ENCODE measurements around the gene OPA1.

Gene OPA1

GRCh38 chr3:193665370-193665989 lies 72.5 kb downstream of the OPA1 start:
- TF ChIP-seq EZH2 (IDR thresholded peaks at IDR 0.05; ENCODE audit: borderline replicate concordance, low read depth, low read length, severe bottlenecking) (no peak), CTCF (IDR thresholded peaks at IDR 0.05; ENCODE audit: borderline replicate concordance, extremely low read depth, low read length, poor library complexity, severe bottlenecking) (peak; percentile 60)
- Histone ChIP-seq H3K79me2 (ENCODE audit: insufficient read depth, low read length) (no peaks in the 10 kb centered on the region), H4K20me1 (ENCODE audit: insufficient read depth, low read length) (no peaks in the 10 kb centered on the region), H2AFZ (ENCODE audit: low read depth, low read length) (no peak overlapping the region), H3K27ac (ENCODE audit: low read length) (no peak overlapping the region), H3K9ac (ENCODE audit: low read depth, low read length) (no peak overlapping the region), H3K27me3 (ENCODE audit: insufficient read depth, low read length, poor library complexity) (no peaks in the 10 kb centered on the region), H3K36me3 (ENCODE audit: insufficient read depth, low read length) (peaks cover 81% of the 10 kb centered on the region), H3K9me3 (ENCODE audit: insufficient read depth, low read length, severe bottlenecking) (no peaks in the 10 kb centered on the region), H3K4me3 (ENCODE audit: low read depth in 1 of 2, low read length in 2 of 2) (no peak overlapping the region), H3K4me1 (ENCODE audit: insufficient read depth, low read length) (no peaks in the 10 kb centered on the region), H3K4me2 (ENCODE audit: insufficient read depth, low read length) (no peak overlapping the region)
- no peak for DNase-seq
- ATAC-seq (ENCODE audit: insufficient read depth, low read depth), result no peak

DNA sequence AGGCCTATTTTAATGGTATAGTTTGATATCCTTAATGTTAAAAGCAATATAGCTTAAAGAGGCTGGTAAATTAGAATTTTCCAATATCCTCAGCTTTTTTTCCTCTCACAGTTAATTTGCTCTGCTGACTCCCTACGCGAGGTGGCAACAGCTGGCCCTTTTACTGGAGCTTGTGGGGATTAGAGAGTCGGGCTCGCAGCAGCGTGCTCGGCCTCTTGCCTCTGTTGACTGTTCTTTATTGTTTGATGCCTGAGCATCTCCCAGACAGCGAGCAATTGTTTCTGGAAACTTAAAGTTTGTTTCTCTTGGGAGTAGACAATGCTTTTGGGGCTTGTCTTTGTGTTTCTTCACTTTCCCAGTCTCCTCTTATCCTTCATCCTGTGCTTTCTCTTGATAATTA lies 80.8 kb downstream of the OPA1 start:
- Histone ChIP-seq H3K4me2 (ENCODE audit: insufficient read depth, low read length) (no peak overlapping the region), H3K4me1 (ENCODE audit: insufficient read depth, low read length) (no peaks in the 10 kb centered on the region), H4K20me1 (ENCODE audit: insufficient read depth, low read length) (no peaks in the 10 kb centered on the region), H3K9me3 (ENCODE audit: insufficient read depth, low read length, severe bottlenecking) (no peaks in the 10 kb centered on the region), H3K27ac (ENCODE audit: low read length) (no peak overlapping the region), H3K27me3 (ENCODE audit: insufficient read depth, low read length, poor library complexity) (no peaks in the 10 kb centered on the region), H3K79me2 (ENCODE audit: insufficient read depth, low read length) (no peaks in the 10 kb centered on the region), H2AFZ (ENCODE audit: low read depth, low read length) (no peak overlapping the region), H3K4me3 (ENCODE audit: low read depth in 1 of 2, low read length in 2 of 2) (no peak overlapping the region), H3K36me3 (ENCODE audit: insufficient read depth, low read length) (peaks cover 24% of the 10 kb centered on the region; the same call in 1 of the 2 replicates), H3K9ac (ENCODE audit: low read depth, low read length) (no peak overlapping the region)
- no peak for TF ChIP-seq CTCF (IDR thresholded peaks at IDR 0.05; ENCODE audit: borderline replicate concordance, extremely low read depth, low read length, poor library complexity, severe bottlenecking)
- TF ChIP-seq EZH2 (IDR thresholded peaks at IDR 0.05; ENCODE audit: borderline replicate concordance, low read depth, low read length, severe bottlenecking), result no peak
- ATAC-seq (ENCODE audit: insufficient read depth, low read depth) (no peak), DNase-seq (no peak)

DNA sequence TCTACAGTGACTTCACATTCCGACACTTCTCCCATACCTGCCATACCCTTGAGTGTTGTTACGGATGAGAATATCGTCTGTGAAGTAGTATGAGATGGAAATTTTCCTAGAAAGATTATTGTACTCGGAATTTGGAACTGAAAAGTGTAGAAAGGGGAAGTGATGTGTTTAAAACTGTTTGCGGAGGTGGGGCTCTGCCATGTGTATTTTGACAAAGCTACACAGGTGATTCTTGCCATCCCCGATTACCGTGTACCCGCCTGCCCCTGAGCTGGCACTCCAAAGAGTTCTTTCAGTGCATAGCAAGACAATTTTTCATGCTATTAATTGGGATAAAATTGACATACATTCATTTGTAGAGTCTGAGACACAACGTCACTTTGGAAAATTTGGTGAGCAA lies 81.7 kb downstream of the OPA1 start:
- Histone ChIP-seq H4K20me1 (ENCODE audit: insufficient read depth, low read length) (no peaks in the 10 kb centered on the region), H3K4me2 (ENCODE audit: insufficient read depth, low read length) (no peak overlapping the region), H3K4me1 (ENCODE audit: insufficient read depth, low read length) (no peaks in the 10 kb centered on the region), H2AFZ (ENCODE audit: low read depth, low read length) (no peak overlapping the region), H3K36me3 (ENCODE audit: insufficient read depth, low read length) (peaks cover 16% of the 10 kb centered on the region; the same call in 1 of the 2 replicates), H3K27me3 (ENCODE audit: insufficient read depth, low read length, poor library complexity) (no peaks in the 10 kb centered on the region), H3K27ac (ENCODE audit: low read length) (no peak overlapping the region), H3K9me3 (ENCODE audit: insufficient read depth, low read length, severe bottlenecking) (no peaks in the 10 kb centered on the region), H3K9ac (ENCODE audit: low read depth, low read length) (no peak overlapping the region), H3K4me3 (ENCODE audit: low read depth in 1 of 2, low read length in 2 of 2) (no peak overlapping the region), H3K79me2 (ENCODE audit: insufficient read depth, low read length) (no peaks in the 10 kb centered on the region)
- DNase-seq (no peak), ATAC-seq (ENCODE audit: insufficient read depth, low read depth) (no peak)
- TF ChIP-seq EZH2 (IDR thresholded peaks at IDR 0.05; ENCODE audit: borderline replicate concordance, low read depth, low read length, severe bottlenecking) (no peak), CTCF (IDR thresholded peaks at IDR 0.05; ENCODE audit: borderline replicate concordance, extremely low read depth, low read length, poor library complexity, severe bottlenecking) (no peak)

All from DND-41 (cell line).